Stimulated activated CD8-positive, alpha-beta memory T cell treated with anti-CD3 and anti-CD28 coated beads, Interleukin-7, amount 100 ng/mL, for 24 hours (primary cell): Measurements from ENCODE around the gene ABCD4.

Experiments
- DNase-seq: peaks from one replicate; pipeline ENCODE4 v3.0.0-alpha.2; 2020; ENCODE audit warnings: low read depth

ABCD4 gene

DNA sequence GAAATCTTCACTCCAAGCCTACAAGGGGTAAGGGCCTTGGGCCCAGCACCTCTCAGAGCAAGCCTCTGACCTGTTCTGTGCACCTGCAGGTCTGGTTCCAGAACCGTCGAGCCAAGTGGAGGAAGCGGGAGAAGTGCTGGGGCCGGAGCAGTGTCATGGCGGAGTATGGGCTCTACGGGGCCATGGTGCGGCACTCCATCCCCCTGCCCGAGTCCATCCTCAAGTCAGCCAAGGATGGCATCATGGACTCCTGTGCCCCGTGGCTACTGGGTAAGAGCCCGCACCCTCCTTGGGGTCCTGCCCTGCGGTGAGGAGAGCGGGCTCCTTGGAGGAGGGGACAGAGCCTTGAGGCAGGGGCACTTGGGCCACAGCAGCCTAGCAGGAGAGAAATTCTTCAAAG lies 43.2 kb downstream of the ABCD4 start:
- no peak for DNase-seq

DNA sequence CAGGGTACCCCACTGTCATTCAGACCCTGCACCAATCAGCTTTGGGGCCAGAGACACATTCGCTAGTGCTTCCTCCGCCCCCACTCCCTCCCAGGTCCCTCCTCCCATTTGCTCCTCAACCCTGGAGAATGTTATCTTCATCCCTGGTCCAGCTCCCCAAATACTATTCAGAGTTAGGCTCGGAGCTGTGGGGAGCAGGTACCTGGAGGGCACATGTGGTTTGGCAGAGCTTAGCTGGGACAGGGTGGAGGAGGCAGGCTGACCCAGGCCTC lies 44.0 kb downstream of the ABCD4 start:
- no peak for DNase-seq

DNA sequence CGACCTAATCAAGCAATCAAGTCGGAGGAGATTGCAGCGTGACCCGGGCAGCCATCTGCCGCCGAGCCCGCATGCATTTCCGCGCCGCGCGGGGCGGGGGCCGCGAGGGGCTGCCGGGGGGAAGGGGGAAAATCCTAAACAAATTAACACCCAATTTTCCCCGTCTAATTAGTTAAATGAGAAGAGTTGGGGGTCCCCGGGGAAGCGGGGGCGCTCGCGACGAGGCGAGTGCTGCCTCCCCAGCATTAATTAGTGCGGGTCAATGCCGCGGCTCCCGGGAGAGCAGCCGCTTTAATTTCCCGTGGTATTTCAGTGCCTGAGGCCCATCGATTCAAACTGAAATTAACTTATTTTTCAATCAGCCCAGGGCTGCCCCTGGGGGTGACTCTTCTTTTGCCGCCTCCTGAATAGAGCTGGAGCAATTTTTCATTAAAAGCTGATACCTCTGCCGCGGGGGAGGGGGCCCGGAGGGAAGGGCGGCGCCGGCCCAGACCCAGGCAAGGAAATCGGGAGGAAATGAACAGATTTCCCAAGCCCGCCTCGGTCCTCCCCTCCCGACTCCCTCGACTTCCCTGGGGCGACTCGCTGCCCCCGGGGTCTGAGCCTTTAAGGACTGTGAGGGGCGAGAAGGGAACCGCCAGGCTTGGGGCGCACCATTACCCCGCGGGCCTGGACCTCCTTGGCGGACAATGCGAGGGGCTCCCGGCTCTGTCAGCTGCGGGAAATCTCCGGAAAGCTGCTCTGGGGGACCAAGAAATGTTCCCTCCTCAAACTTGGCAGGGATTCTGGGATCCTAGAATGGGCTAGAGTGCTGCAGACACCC lies 44.6 kb downstream of the ABCD4 start:
- DNase-seq, result no peak

DNA sequence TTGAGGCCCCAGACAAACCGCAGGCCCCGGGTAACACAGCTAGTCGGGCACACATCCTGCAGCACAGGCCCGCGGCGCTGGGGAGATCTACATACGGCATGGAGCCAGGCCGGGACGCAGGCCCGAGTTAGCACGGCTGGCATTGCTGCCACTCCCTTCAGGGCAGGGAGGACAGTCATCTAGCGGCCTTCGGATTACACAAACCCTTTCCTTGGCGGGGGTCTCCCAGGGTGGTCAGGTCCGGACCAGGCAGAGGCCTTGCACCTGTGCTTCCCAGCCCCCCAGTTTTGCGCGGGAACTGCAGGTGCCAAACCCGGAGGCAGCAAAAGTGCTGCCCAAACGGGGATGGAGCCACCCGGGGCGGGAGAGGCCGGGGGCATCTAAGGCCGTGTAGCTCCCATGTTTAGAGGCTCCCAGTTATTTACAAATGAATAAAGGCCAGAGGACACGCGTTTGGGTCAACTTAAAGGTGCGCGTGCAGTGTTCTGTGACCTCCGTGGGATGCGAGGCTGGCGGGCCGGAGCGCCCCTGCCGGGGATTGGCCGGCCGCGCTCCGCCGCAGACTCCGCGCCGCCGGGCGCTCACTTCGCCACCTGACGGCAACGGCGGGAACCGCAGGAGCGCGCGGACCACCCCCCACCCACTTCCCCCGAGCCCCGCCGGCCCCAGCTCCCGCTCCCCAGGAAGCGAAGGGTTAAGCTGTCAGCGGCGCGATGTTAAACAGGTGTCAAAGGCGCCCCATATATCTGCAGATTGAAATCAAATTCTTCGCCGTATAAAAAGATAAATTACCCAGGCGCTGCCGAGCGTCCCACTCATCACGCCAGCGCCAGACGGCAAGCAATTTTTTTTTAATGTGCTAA lies 45.4 kb downstream of the ABCD4 start:
- peak; percentile 26 for DNase-seq

DNA sequence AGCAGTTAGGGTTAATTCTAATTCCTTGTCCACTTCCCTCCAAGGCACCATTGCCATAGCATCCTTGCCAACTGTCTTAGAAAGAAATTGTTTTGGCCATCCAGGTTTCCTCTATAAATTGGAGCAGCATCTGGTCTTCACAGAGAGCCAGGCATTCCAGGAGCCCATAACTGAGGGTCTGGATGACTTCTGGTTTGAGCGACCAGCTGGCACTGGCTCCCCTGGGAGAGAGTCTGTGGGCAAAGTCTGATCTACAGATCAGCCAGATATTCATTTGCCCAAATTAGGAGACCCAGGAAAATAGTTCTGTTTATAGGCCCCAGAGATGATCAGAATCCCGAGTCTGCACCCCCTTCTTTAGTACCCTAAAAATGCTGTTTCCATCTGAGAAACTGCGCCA lies 47.5 kb downstream of the ABCD4 start:
- DNase-seq, result no peak

DNA sequence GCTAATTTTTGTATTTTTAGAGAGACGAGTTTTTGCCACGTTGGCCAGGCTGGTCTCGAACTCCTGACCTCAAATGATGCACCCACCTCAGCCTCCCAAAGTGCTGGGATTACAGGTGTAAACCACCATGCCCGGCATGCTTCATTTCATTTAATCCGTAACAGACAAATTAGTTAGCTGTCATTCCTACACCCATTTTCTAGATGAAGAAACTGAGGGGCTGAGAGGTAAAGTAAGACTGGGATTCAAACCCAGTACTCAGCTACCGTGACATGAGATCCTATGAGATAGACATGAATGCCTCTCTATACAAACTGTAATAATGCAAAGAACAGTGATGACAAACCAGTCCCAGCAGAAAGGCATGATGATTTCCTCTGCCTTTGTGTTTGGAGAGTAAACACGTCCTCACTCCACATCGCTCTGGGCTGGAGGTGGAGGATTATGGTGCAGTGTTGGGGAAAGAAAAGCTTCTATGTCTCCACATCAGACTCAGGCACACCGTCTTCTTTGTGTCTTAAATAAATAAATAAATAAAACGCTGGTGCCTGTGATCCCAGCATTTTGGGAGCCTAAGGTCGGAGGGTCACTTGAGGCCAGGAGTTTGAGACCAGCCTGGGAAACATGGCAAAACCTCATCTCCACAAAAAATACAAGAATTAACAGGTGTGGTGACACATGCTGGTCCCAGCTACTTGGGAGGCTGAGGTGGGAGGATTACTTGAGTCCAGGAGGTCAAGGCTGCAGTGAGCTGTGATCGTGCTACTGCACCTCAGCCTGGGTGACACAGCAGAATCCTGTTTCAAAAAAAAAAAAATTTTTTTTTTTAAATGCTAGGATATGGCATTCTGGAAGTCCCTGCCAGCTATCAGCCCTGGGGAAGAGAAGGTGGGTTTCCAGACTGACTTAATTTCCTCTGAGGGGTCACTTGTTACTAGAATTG lies 53.0 kb downstream of the ABCD4 start:
- no peak for DNase-seq

DNA sequence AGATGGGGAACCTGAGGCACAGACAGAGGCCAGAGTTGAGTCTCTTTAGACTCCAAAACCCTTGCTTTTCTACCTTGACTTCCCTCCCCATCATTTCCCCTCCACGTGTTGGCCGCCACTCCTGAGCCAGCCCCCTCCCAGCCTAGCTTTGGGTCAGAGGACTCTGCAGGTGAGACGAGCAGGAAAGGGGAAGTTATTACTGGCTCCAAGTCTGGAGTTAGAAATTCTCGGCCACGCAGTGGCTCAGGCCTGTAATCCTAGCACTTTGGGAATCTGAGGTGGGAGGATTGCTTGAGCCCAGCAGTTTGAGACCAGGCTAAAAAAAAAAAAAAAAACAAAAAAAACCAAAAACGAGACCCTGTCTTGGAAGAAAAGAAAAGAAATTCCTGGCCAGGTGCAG lies 54.7 kb downstream of the ABCD4 start:
- no peak for DNase-seq

DNA sequence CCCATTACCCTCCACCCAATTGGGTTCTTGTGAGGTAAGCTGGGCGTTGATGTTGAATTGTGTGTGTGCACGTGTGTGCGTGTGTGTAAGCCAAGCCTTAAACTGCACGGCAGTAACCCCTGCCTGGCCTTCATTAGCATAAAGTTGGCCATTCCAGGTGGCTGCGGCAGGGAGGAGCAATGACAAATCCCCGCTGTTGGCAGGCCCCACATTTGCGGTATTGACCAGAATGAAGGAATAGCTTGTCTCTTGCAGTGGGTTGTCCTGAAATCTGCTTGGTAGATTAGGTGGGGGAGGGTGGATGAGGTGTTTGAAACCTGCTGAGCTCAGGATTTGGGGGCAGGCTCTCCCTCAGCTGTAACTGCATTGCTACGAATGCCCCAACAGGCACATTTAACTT lies 56.2 kb downstream of the ABCD4 start:
- DNase-seq, result no peak

DNA sequence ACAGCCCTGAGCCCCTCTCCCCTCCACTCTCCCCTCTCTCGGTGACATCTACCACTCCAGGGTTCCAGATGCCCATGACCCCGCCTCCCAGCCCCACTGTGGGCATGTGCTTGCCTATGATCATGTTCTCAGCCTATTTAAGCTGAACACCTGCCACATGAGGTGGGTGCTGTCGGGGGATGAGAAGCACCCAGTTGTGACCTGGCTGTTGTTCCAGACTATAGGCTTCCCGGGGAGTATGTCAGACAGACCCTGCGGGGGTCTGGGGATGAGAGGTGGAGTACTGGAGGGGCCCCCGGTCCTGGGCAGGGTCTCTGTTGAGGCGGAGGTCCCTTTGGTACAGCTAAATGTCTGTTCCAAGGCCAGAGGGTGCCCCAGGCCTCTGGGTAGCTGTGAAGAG lies 57.4 kb downstream of the ABCD4 start:
- no peak for DNase-seq

DNA sequence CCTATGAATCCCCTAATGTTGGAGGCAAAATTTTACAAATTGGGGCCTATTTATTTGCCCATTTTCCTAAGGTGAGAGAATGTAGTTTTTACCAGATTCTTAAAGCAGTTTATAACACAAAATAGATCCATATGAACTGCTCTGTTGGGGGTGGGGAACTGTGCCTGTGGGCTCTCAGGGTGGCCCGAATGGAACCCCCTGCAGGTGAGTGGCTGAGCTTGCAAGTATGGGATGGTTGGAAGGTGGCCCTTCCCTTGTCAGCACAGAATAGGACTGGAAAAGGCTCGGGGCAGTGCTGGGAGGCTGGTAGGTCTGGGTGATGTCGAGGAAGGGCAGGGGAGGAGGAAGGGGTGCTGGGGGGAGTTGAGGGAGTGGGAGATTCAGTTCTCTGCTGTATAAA lies 58.6 kb downstream of the ABCD4 start:
- no peak for DNase-seq

DNA sequence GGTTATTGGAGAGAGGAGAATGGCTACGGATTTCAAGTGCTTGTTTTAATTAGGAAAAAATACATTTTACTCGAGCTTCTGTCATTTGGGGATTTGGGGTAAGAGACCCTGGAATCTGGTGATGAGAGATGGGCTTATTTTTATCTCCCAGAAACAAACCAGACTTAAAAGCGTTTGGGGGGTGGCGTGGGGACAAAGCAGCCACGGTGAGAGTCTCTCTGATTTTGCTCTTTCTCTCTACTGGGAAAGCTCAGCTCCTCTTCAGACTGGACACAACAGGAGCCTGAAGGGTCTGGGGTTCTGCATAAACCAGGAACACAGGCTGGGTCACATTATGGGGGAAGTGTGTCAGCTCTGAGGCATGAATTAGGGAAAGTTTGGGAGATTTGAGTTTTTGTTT lies 59.7 kb downstream of the ABCD4 start:
- no peak for DNase-seq

DNA sequence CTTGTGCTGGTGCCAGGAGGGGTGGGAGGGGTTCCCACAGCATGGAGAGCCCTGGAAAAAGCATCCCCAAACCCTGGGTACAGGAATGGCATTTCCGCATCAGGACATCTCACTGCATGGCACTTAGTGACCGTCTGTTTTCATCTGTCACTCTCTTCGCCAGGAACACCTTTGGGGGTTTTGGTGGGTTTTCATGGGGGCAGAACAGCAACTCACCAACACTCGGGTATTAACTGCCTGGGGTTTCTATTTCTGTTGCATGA lies 60.0 kb downstream of the ABCD4 start:
- DNase-seq, result no peak

DNA sequence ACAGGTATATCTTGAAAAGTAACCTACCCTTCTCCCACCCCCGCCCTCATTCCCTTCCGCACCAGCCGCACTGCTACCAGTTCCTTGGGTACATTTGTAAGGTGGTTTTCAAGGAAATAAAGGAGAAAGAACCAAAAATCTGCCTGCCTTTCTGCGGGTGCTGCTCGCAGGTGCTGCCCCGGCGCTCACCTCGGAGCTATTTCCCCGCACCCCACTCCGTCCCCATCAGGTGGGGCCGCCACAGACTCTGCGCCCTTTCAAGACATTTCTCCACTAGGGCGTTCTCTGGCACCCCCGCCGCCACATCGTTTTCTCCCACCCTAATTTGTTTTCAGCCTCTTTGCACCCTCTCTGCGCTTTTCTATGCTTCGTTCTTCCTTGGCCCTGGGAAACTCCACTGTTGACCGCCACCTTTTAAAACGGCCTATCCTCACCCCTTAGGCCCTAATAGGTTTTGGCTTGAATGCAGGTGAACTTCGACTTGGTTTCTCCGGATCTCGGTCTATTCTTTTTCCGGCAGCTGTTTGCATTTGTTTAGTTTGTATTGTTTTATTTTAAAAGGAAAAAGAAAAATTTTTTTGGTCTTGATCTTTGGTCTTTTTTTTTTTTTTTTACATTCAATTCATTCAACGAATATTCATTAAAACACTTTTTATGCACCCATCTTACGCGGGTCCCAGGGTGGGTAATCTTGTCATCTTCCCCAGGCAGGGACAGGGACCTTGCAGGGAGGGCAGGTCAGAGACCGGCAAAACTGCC lies 60.5 kb downstream of the ABCD4 start:
- no peak for DNase-seq

DNA sequence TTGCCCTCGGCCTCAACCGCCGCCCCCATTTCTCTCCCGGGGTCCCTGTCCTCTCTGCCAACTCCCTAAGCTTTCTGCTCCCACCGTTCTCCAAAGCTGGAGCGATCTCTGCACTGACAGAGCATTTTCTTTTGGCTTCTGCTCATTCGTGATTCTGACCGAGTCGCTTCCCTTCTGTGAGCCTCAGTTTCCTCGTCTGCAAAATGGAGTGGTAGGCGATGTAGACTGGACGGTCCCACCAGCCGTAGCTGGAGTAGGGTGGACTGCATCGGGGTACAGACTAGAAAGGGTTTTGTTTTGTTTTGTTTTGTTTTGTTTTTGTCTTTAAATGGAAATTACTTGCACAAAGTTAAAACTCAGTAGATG lies 61.1 kb downstream of the ABCD4 start:
- DNase-seq, result no peak

DNA sequence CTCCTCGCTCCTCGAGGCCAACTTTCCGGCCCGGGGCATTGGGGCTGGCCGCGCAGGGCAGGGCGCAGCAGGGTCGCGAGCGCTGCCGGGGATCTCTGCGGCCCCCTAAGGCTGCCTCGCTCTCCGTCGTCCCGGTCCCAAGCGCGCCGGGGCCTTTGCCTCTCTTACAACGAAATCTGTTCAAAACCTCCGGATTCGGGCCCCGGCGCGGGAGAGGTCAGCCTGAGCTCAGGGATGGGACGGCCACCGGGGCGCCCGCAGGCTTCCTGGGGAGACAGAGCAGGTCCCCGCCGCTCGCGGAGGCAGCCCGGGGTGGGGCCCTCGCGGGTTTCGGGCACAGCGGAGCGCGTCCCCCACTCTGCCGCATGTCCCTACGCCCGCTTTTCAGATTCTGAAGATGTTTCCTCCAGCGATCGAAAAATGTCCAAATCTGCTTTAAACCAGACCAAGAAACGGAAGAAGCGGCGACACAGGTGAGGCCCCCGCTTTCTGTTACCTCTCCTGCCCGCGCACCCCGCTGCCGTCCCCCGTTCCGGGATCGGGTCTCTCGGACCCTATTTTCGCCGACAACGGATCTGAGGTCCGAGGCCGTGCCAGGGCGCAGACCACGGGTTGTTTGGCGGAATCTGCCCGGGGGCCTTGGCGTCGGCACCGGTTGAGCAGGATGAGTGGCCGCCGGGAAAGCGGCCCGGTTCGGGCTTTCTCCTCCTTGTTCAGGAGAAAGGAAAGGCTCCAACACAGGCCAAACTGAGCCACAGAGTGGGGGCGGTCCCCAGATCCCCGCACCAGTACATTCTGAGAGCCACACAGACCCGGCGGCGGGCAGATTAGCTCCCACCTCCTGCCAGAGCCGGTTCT lies 61.7 kb downstream of the ABCD4 start:
- no peak for DNase-seq

DNA sequence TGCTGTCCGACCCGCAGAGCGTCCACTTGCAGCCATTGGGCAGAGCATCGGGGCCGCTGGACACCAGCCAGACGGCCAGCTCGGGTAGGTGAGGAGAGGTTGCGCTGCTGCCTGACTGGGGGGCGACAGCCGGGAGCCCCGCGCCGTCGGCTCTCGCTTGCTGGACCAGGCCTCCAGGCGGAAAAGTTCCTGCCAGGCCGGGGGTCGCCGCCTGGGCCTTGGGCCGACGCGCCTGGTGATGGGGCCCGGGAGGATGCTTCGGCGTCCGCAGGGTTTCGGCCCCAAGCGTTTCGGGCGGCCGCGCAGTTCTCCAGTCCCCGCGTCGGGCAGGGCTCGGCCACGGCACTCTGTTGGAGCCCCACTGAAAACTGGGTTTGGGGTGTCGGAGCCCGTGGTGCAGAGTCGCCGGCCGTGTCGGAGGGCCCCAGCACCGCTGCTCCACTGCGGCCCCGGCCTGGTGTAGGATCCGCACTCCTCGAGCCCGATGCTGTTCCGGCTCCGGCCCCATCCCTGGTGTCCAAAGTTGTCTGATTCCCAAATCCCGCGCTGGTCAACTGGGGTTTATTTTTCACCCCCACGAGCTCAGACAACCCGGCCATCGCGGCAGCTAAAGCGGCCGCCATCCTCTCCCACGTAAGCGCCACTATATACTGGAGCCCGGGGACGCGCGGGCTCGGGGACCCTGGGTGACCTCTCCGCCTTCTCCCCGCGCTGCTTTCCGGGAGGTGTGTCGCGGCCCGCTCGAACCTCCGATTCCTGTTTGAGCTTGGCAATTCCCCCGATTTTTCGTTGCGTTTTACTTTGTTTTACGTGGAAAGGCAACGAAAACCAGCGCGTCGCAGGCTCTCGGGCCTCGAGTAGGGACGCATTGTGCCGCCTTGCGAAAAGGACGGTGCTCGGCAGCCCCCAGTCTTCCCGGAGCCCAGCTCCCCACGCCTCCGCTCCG lies 62.6 kb downstream of the ABCD4 start:
- no peak for DNase-seq

DNA sequence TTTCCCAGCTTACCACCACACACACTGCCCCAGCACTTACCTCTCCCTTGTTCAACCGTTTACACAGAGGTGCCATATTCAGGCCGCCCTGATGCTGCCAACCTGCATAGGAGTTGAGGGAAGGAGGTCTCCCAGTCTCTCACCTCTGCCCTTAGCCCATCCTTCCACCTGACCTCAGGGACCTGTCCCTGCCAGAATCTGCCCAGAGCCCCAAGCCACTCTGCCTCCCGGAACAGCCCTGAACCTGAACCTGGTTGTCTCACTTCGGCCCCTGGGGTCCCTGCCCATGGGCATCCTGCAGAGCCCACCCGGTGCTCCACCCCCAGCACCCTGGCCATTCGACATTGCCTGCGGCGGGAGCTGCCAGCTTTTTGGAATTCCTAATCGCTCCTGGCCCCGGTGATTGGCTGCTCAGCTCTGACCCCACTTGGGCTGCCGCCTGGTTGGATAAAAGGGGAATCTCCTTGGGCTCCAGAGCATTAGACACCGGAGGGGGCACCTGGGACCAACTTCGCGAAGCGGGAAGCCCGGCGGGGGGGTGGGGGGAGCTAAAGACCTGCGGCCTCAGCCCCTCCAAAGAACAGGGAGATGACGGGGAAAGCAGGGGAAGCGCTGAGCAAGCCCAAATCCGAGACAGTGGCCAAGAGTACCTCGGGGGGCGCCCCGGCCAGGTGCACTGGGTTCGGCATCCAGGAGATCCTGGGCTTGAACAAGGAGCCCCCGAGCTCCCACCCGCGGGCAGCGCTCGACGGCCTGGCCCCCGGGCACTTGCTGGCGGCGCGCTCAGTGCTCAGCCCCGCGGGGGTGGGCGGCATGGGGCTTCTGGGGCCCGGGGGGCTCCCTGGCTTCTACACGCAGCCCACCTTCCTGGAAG lies 63.5 kb downstream of the ABCD4 start, which contains the start of gene VSX2:
Gene VSX2, plus strand, starts transcription at position 476 of the 874 bp plus-strand sequence. Its CDS starts 113 bp downstream, at position 589.
- DNase-seq, result no peak

DNA sequence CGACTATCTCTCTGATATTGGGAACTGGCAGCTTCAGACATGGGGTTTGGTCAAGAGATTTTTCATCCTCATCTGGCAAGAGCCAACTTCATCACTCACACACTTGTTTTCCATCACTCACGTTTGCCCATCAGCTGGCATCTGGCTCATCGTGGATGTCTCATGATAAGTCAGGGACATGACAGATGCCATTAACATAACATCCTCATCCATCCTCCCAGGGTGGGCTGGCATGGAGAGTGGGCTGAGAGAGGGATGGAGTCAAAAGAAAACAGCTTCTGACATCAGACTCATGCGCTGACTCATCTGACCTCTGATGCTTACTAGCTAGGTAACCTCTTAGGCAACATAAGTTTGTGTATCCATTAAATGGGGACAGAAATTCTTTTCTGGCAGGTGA lies 65.3 kb downstream of the ABCD4 start:
- DNase-seq, result no peak
